Breast epithelium (tissue), 3 donors: ENCODE results near the gene ATAD2B.

Source experiments
- CTCF ChIP-seq, 3 donors: fragments of 450-650 bp; IDR thresholded peaks; one replicate each; pipeline ENCODE4 v1.5.1; 2016 to 2017; ENCODE audit warnings: antibody characterized with exemption in 3 of 3, mild to moderate bottlenecking in 3 of 3, moderate library complexity in 3 of 3
- POLR2AphosphoS5 ChIP-seq, 3 donors: sonication (generic); formaldehyde crosslinking; IDR thresholded peaks; one replicate each; pipeline ENCODE4 v1.6.1; 2017; ENCODE audit warnings: antibody characterized with exemption in 3 of 3

- TF ChIP-seq CTCF (IDR thresholded peaks at IDR 0.05) (no peak), POLR2AphosphoS5 (IDR thresholded peaks at IDR 0.05) (no peak)
Observed at GRCh38 chr2:23835423-23835822, 91.5 kb downstream of the ATAD2B start.
